GM19395 (cell line): ENCODE data around the gene TTBK2.
"Not testable (repeated sequence)": the region's sequence is repeated elsewhere in the genome, so short reads cannot be mapped to it uniquely, and the experiment has no call there.

ENCODE experiments used
- ATAC-seq: cut with Tn5 transposase; IDR thresholded peaks from one replicate; pipeline ENCODE4 v1.9.1; 2021; ENCODE audit warnings: mild to moderate bottlenecking, moderate library complexity; ENCODE audit not compliant: unreplicated experiment

The TTBK2 gene

GRCh38 chr15:42920519-42921341, at the start of gene TTBK2:
TSS of gene TTBK2 (minus strand) at chr15:42920778. CDS start at chr15:42878617, 42,161 bp downstream.
- ATAC-seq, result peak; percentile 89

GRCh38 chr15:42964476-42964875, 43.9 kb upstream of the TTBK2 start:
- ATAC-seq, result no peak

DNA sequence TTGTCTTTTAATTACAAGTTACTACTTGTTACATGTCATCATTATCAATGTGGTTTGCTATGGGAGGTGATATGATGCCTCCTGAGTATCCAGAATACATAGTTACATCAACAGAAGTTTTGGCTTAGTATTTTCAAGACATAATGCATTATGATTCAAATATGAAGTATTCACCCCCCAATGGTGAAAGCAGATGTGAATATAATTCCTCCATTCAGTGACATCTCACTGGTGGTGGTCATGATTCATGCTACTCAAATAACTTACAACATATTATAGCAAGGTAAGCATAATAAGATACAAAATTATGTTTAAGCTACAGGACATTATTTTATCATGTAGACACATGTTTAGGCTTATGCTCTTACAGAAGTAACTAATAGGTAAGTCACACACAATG, 34.9 kb upstream of the TTBK2 start:
- no peak for ATAC-seq

DNA sequence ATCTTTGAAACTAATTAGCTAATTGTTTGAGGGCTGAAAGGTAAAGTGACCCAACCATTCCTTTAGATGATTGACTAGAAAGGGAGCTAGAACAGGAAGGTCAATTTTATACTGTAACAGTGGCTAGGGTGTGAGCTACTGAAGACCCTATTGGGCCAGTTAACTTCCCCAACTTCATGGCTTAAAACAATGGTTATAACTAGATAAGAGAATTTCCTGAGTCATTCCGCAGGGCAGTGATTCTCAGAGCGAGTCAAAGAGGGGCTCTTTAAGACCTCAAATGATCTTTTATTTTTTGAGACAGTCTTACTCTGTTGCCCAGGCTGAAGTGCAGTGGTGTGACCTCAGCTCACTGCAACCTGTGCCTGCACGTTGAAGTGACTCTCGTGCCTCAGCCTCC, 33.7 kb upstream of the TTBK2 start:
- ATAC-seq, result no peak

DNA sequence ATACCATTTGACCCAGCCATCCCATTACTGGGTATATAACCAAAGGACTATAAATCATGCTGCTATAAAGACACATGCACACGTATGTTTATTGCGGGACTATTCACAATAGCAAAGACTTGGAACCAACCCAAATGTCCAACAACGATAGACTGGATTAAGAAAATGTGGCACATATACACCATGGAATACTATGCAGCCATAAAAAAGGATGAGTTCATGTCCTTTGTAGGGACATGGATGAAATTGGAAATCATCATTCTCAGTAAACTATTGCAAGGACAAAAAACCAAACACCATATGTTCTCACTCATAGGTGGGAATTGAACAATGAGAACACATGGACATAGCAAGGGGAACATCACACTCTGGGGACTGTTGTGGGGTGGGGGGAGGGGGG, 28.3 kb upstream of the TTBK2 start:
- not testable (repeated sequence) for ATAC-seq

GRCh38 chr15:42940527-42940926, 19.9 kb upstream of the TTBK2 start:
- ATAC-seq, result no peak

- no peak for ATAC-seq
These were observed 19.3 kb upstream of the TTBK2 start for GRCh38 chr15:42939841-42940240.

- ATAC-seq, result no peak
These were observed 16.6 kb upstream of the TTBK2 start for GRCh38 chr15:42937143-42937542.

- no peak for ATAC-seq
These were observed 13.5 kb upstream of the TTBK2 start for GRCh38 chr15:42933886-42934667.

- ATAC-seq, result no peak
These were observed 12.4 kb upstream of the TTBK2 start for GRCh38 chr15:42932833-42933515.

DNA sequence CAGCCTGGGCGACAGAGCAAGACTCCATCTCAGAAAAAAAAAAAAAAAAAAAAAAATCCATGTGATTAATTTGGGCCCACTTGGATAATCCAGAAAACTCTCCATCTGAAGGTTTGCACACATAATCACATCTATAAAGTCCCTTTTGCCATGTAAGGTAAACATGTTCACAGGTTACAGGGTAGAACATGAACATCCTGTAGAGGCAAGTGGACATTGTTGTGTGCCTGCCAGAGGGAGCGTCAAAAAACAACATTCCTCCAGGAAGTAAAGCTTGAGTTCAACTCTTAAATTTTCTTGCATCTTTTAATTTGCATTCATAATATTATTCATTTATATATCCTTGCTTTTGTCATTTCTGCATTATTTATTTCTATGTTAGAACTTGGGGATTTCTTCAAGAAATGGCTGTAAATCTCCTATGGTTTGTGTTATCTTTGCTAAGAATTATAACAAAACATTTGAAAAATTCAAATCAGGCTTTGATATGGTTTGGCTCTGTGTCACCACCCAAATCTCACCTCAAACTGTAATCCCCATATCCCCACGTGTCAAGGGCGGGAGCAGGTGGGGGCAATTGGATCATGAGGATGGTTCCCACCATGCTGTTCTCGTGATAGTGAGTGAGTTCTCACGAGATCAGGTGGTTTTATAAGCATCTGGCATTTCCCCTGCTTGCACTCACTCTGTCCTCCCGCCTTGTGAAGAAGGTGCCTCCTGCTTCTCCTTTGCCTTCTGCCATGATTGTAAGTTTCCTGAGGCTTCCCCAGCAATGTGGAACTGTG, 11.3 kb upstream of the TTBK2 start:
- no peak for ATAC-seq

- ATAC-seq, result no peak
These were observed 8.8 kb upstream of the TTBK2 start for GRCh38 chr15:42929306-42929848.

DNA sequence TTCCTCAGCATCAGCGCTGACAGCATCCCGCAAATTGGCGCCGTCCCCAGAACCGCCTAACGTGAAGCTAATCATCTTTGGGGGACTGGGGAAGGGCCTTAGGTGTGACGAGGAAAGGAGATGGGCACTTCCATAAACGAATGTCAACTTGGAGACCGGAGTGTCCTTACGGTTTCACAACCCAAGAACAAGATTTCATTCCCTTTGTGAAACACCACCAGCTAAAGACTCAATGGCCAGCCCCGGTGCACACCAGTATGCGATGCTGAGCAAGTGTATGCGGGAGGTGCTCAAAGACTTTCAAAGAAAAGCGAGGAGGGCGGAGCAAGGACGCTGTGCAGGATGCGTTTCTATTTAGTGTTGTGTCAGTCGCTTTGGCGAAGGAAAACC, 759 bp upstream of the TTBK2 start:
- ATAC-seq, result peak; percentile 12

GRCh38 chr15:42919799-42920518, 619 bp downstream of the TTBK2 start:
- peak; percentile 26 for ATAC-seq

DNA sequence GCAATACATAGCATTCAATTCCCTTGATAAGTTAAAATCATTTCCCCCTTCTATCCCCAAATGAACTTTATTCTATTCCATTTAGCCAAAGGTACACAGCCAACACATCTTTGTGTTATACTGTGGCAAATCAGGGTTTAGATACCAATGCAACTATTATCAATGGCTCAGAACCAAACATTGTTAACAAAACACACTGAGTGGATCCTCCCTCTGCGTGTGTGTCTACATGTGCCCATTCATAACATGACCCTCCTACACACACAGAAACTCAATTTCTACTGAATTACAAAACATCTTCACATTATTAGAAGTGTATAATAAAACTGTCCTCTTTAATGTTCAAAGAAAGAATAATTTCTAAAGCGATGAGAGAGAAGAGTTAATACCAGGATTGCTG, 1.3 kb downstream of the TTBK2 start:
- ATAC-seq, result no peak

- ATAC-seq, result no peak
These were observed 2.5 kb downstream of the TTBK2 start for GRCh38 chr15:42918047-42918446.

GRCh38 chr15:42915654-42916315, 4.8 kb downstream of the TTBK2 start:
- ATAC-seq, result no peak

- ATAC-seq, result no peak
These were observed 5.7 kb downstream of the TTBK2 start for GRCh38 chr15:42914728-42915497.
